GM23338 (cell line): ENCODE data around the gene L3MBTL1. TPM values are rescaled to one million over a fixed set of nuclear protein-coding genes. Genes with fewer than 3 reads are reported as not detected.

Experiments used
- ATAC-seq: fragments of 200-7000 bp; cut with Tn5 transposase; 3 replicates; pipeline ENCODE4 v1.9.1; 2020
- DNase-seq: peaks from one replicate; pipeline ENCODE4 v3.0.0-alpha.2; 2015; ENCODE audit warnings: low spot score
- H2AFZ ChIP-seq: fragments of 200-600 bp; sonication (generic); 2 replicates; pipeline ENCODE4 v1.8.0; 2016; ENCODE audit warnings: antibody characterized with exemption, mild to moderate bottlenecking, moderate library complexity
- H3F3A ChIP-seq: fragments of 200-600 bp; sonication (generic); replicated peaks from 2 replicates; pipeline ENCODE4 v1.8.0; 2017; ENCODE audit warnings: antibody characterized with exemption, mixed run types, low read depth
- H3K27ac ChIP-seq: fragments of 200-600 bp; sonication (generic); 2 replicates; pipeline ENCODE4 v1.6.1; 2016; ENCODE audit warnings: low read depth
- H3K27me3 ChIP-seq: fragments of 200-600 bp; sonication (generic); 2 replicates; pipeline ENCODE4 v1.8.0; 2016; ENCODE audit warnings: mild to moderate bottlenecking, mixed run types, moderate library complexity; ENCODE audit not compliant: insufficient read depth
- H3K36me3 ChIP-seq: fragments of 200-600 bp; sonication (generic); 2 replicates; pipeline ENCODE4 v1.8.0; 2016; ENCODE audit warnings: mild to moderate bottlenecking; ENCODE audit not compliant: insufficient read depth
- H3K4me1 ChIP-seq: fragments of 200-600 bp; sonication (generic); 2 replicates; pipeline ENCODE4 v1.8.0; 2016; ENCODE audit warnings: mild to moderate bottlenecking, moderate library complexity; ENCODE audit not compliant: insufficient read depth
- H3K4me2 ChIP-seq: fragments of 200-600 bp; sonication (generic); 2 replicates; pipeline ENCODE4 v1.7.1; 2017; ENCODE audit warnings: mixed run types
- H3K4me3 ChIP-seq: fragments of 200-600 bp; sonication (generic); 2 replicates; pipeline ENCODE4 v1.6.1; 2016; ENCODE audit warnings: mixed run types
- H3K79me2 ChIP-seq: fragments of 200-600 bp; sonication (generic); replicated peaks from 2 replicates; pipeline ENCODE4 v1.8.0; 2017; ENCODE audit warnings: mild to moderate bottlenecking; ENCODE audit not compliant: insufficient read depth
- H3K9me2 ChIP-seq: fragments of 200-600 bp; sonication (generic); 2 replicates; pipeline ENCODE4 v1.8.0; 2017; ENCODE audit not compliant: insufficient read depth
- H4K20me1 ChIP-seq: fragments of 200-600 bp; sonication (generic); replicated peaks from 2 replicates; pipeline ENCODE4 v1.8.0; 2017; ENCODE audit warnings: mild to moderate bottlenecking; ENCODE audit not compliant: insufficient read depth
- H3K27ac Mint-ChIP-seq: 2 replicates; pipeline ENCODE4 v1.8.0; 2020; ENCODE audit warnings: inconsistent platforms, mild to moderate bottlenecking, moderate library complexity, mixed read lengths
- H3K27me3 Mint-ChIP-seq: 3 replicates; pipeline ENCODE4 v1.8.0; 2022; ENCODE audit warnings: low read depth, mild to moderate bottlenecking, moderate library complexity, mixed read lengths, inconsistent platforms; ENCODE audit not compliant: insufficient read depth, poor library complexity
- H3K36me3 Mint-ChIP-seq: 3 replicates; pipeline ENCODE4 v1.8.0; 2021; ENCODE audit warnings: low read depth, mild to moderate bottlenecking, inconsistent platforms, moderate library complexity, mixed read lengths
- H3K4me1 Mint-ChIP-seq: 3 replicates; pipeline ENCODE4 v1.8.0; 2020; ENCODE audit warnings: mild to moderate bottlenecking, inconsistent platforms, mixed read lengths
- H3K4me3 Mint-ChIP-seq: 3 replicates; pipeline ENCODE4 v1.8.0; 2021; ENCODE audit warnings: moderate library complexity, mild to moderate bottlenecking, inconsistent platforms, mixed read lengths
- H3K9me3 Mint-ChIP-seq: 3 replicates; pipeline ENCODE4 v1.8.0; 2020; ENCODE audit warnings: moderate library complexity, mild to moderate bottlenecking, inconsistent platforms, mixed read lengths
- CREB1 ChIP-seq: fragments of 250-450 bp; sonication (Bioruptor Pico); IDR thresholded peaks from 2 replicates; pipeline ENCODE4 v1.5.0; 2020; ENCODE audit warnings: low read depth, mild to moderate bottlenecking, moderate library complexity
- CTCF ChIP-seq, 2 experiments: fragments of 200-600 bp in 1 of 2; sonication (generic) in 1 of 2; conservative IDR thresholded peaks; 2 replicates each; pipeline versions ENCODE4 v1.5.1 to v1.6.1; 2016 to 2017; ENCODE audit warnings: antibody characterized with exemption in 2 of 2, low read depth in 2 of 2, mild to moderate bottlenecking in 2 of 2, moderate library complexity in 1 of 2
- ETS1 ChIP-seq: IDR thresholded peaks from 2 replicates; pipeline ENCODE4 v1.6.1; 2016; ENCODE audit warnings: antibody characterized with exemption
- EZH2 ChIP-seq: fragments of 200-600 bp; sonication (generic); IDR thresholded peaks from one replicate; pipeline ENCODE4 v1.8.0; 2017; ENCODE audit warnings: antibody characterized with exemption, mild to moderate bottlenecking, low read depth; ENCODE audit not compliant: unreplicated experiment
- JUNB ChIP-seq: IDR thresholded peaks from one replicate; pipeline ENCODE4 v1.6.1; 2016; ENCODE audit warnings: antibody characterized with exemption; ENCODE audit not compliant: unreplicated experiment
- NANOG ChIP-seq: IDR thresholded peaks from 2 replicates; pipeline ENCODE4 v1.6.1; 2016; ENCODE audit warnings: antibody characterized with exemption, borderline replicate concordance
- REST ChIP-seq: IDR thresholded peaks from one replicate; pipeline ENCODE4 v1.6.1; 2018; ENCODE audit warnings: antibody characterized with exemption; ENCODE audit not compliant: unreplicated experiment
- STAT1 ChIP-seq: IDR thresholded peaks from one replicate; pipeline ENCODE4 v1.6.1; 2016; ENCODE audit warnings: antibody characterized with exemption; ENCODE audit not compliant: unreplicated experiment
- ZNF114 ChIP-seq: fragments of 250-450 bp; sonication (Bioruptor Pico); IDR thresholded peaks from 2 replicates; pipeline ENCODE4 v1.5.0; 2020; ENCODE audit warnings: mild to moderate bottlenecking, moderate library complexity
- ZNF331 ChIP-seq: fragments of 250-450 bp; sonication (Bioruptor Pico); IDR thresholded peaks from 2 replicates; pipeline ENCODE4 v1.5.0; 2020; ENCODE audit warnings: low read depth, mild to moderate bottlenecking, moderate library complexity
- ZNF462 ChIP-seq: fragments of 250-450 bp; sonication (Bioruptor Pico); IDR thresholded peaks from 2 replicates; pipeline ENCODE4 v1.5.0; 2020; ENCODE audit warnings: mild to moderate bottlenecking, moderate library complexity
- polyA plus RNA-seq: library from polyadenylated mRNA; unstranded; fragments of >200 nt; fragmentation: Nextera tagmentation; extraction: Ambion mirVana; gene quantifications from 2 replicates; pipeline ENCODE4 v1.2.1, GENCODE V29; 2016
- total RNA-seq: library from RNA; depleted of rRNA; stranded (reverse); fragments of >200 nt; shearing (Covaris generic); gene quantifications from 2 replicates; pipeline ENCODE4 v1.2.3, GENCODE V29; 2014

L3MBTL1 gene
- total and polyA plus RNA-seq, 2 experiments from 2014 or later = 6.5 to 33.6 TPM

GRCh38 chr20:43492101-43492500 lies 15.4 kb upstream of the L3MBTL1 start:
- DNase-seq = no peak
- Mint-ChIP-seq H3K27ac (no peak overlapping the region), H3K9me3 (peaks cover 24% of the 10 kb centered on the region), H3K4me3 (no peak overlapping the region), H3K27me3 (peaks cover 3% of the 10 kb centered on the region), H3K36me3 (no peaks in the 10 kb centered on the region), H3K4me1 (no peaks in the 10 kb centered on the region)
- no peaks in the 10 kb centered on the region for H4K20me1 ChIP-seq
- no peaks in the 10 kb centered on the region for H3K4me1 ChIP-seq
- H3K27ac ChIP-seq = no peak overlapping the region
- no peak overlapping the region for H3K4me2 ChIP-seq
- H3K27me3 ChIP-seq = no peaks in the 10 kb centered on the region
- ATAC-seq = no peak
- H3K36me3 ChIP-seq = no peaks in the 10 kb centered on the region
- TF ChIP-seq CTCF (conservative IDR thresholded peaks at IDR 0.05; ENCODE audit: low read depth in 2 of 2) = no peak
- no peak for TF ChIP-seq CREB1
- TF ChIP-seq ETS1 = no peak
- no peak for TF ChIP-seq REST
- TF ChIP-seq ZNF331 (CRISPR knock-in tag) = no peak
- no peak for TF ChIP-seq ZNF462 (CRISPR knock-in tag)
- TF ChIP-seq EZH2 = no peak
- no peak for TF ChIP-seq STAT1
- TF ChIP-seq NANOG = no peak
- TF ChIP-seq ZNF114 (CRISPR knock-in tag) = no peak
- no peak for TF ChIP-seq JUNB
- no peaks in the 10 kb centered on the region for H3K9me2 ChIP-seq
- no peak overlapping the region for H2AFZ ChIP-seq
- H3F3A ChIP-seq = no peaks in the 10 kb centered on the region
- no peak overlapping the region for H3K4me3 ChIP-seq
- no peaks in the 10 kb centered on the region for H3K79me2 ChIP-seq
